Esophagus mucosa (tissue), 1 donor: Measurements from ENCODE around the gene TLE7. TPM values are rescaled to one million over a fixed set of nuclear protein-coding genes. Genes with fewer than 3 reads are reported as not detected.

Experiments
- ATAC-seq: fragments of 200-7000 bp; cut with Tn5 transposase; one replicate; pipeline ENCODE4 v1.9.1; 2020
- total RNA-seq: library from RNA; stranded (reverse); gene quantifications from one replicate; pipeline ENCODE4 v1.2.4, GENCODE V29; 2023
- donor health status: DM: yes; HTN: yes; CAD: no.

Gene TLE7
- total RNA-seq, 1 donor from 2014 or later, result not detected

DNA sequence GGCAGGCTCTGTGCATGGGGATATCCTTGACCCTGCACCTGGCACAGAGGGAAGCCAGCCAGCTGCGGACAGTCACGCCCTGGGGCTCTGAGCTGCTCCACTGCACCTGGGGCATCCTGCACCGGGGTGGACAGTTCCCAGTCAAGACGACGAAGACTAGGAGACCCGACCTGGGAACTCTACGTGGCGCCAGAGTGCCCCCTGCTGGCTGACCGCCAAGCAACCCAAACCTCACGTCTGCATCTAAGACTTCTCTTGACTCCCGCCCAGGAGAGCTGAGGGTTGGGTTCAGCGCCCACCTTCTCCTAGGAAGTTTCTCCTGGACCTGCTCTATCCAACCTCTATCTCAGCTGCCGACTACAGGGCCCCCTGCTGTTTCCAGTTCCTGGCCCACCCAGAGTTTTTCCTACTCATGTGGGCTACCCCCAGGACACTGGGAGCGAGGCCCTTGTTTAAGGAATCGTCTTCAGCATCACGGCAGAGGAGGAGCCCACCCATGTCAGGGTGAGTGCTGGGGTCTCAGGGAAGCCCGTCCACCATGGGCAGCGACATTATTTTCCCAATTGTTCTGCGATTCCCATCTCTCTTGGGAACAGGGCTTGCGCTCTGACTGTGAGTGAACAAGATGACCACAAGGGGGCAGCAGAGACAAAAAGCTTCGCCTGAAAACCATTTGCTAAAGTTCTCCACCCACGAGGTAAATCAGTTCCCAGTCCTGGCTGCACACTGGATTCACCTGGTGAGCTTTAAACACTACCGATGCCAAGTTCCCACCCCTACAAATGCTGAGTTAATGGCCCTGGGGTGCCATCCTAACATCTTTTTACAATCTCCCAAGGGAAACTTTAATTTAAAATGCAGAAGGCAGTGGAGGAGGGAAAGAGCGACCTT, 29.3 kb downstream of the TLE7 start:
- peak; percentile 77 for ATAC-seq

DNA sequence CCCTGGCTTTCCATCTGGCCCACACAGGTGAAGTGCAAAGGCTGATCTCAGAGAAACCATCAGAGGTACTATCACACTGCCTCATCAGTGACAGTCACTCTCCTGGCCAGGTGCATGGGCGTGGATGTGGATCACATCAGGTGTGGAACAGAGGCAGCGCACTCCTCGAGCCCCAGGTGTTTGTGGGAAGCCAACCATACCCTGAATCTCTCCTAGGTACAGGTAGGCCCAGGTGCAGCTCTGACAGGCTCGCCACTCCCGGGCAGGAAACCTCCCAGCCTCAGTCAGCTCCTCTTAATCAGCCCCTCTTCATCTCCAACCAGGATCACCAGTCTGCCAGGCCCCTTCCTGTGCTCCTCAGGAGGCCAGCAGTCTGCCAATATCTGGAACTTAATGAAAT, 31.7 kb downstream of the TLE7 start:
- ATAC-seq, result no peak

DNA sequence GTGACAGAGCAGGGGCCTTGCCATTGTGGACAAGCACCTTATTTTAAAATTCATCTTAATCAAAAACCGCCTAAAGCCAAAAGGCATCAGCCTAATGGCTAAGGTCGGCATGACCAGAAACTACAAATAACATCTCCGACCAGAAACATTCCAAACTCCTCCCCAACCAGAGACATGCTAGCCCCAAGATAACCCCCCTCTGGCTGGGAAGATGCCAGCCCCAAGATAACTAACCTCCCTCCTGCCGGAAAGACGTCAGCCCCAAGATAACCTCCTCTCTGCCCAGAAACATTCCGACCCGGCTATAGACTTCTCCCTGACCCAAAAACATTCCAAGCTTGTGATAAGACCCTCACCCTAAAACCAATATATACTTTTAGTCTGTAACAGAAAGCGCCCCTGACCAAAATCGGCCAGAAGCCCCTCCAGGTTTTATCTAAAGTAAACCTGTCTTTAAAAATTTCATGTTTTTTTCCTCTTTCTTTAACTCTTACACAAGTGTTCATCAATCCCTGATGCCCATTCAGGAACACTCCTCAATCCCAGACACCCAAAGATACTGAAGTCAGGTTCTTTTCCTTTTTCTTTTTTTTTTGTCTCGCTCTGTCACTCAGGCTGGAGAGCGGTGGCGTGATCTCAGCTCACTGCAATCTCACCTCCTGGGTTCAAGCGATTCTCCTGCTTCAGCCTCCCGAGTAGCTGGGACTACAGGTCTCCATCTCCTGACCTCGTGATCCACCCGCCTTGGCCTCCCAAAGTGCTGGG, 32.7 kb downstream of the TLE7 start:
- ATAC-seq, result no peak

DNA sequence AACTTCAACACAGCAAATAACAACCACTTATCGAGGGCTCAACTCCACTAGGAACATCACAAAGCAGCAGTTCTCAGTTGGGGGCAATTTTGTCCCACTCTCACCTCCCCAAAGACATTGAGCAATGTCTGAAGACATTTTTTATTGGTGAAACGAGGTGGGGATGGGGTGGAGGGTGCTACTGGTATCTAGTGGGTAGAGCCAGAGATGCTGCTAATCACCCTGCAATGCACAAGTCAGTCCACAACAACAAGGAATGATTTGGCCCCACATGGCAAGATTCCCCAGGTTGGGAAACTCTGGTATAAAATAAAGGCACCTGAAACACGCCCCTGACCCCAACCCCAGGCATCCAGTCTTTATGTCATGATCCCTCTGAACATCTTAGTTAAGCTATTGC, 33.3 kb downstream of the TLE7 start:
- no peak for ATAC-seq

DNA sequence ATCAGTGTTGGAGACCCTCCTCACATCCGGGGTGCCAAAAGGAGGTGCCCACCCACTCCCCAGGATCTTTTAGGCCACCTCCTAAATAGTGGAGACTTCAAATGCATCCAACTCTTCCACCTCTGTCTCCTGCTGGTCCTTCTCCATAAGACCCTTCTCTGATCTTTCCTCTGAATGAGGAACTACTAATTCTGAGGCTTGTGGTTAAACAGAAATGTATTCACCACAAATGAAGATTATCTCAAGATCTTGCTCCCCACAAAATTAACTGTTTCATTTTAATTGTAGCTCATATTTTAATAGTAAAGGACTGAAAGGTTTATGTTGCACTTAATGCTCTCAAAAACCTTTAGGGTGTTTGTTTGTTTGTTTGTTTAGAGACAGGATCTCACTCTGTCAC, 34.1 kb downstream of the TLE7 start:
- ATAC-seq, result no peak

DNA sequence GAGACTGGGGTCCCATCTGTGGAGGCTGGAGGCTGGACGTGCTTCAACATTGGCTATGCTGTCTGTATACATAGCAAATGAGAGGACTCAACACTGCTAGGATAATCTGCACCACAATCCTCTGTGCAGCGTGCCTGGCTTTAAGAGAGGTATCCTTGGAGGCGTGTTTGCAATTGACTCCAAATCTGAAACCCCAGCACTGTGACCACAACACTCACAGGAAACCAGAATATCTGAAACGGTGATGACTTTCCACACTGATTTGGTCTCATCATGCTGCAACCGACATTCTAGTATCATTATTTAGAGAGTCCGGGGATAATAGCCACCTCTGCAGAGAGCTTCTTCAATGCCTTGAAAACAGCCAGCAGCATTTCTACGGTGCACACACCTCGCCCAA, 35.1 kb downstream of the TLE7 start:
- no peak for ATAC-seq

DNA sequence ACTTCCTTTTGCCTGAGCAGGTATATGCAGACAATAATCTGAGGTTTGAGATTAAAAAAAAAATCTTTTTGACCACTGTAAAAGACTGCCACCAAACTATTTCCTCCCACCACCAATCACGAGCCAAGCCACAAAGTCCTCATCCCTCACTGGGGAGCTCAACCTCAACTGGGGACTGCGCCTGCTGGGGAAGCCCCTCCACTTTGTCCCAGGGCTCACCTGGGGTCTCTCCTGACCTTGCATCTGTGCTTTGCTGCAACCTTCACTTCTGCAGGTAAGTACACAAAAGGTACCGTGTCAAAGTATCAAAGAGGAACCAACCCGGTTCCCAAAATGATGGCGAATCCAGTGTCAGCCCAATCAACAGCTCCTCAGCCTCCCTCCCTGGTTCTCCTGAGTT, 35.5 kb downstream of the TLE7 start:
- ATAC-seq, result no peak

DNA sequence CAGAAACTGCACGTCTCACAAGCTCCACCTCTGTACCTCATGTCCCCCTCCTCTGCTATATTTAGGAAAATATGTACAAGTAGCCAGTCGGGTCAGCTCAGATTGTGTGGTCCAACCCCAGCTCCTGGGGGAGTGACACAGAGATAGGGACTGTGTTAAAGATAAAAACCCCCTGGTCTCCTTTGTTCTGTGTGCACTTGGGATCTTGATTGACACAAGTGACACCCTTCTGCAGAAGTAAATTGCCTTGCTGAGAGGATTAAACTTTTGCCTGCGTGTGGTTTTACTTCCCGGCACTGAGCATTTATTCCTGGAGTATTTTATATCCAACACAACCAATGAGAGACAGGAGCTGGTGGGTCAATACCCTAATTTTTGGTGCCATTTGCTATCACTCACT, 37.5 kb downstream of the TLE7 start:
- no peak for ATAC-seq

DNA sequence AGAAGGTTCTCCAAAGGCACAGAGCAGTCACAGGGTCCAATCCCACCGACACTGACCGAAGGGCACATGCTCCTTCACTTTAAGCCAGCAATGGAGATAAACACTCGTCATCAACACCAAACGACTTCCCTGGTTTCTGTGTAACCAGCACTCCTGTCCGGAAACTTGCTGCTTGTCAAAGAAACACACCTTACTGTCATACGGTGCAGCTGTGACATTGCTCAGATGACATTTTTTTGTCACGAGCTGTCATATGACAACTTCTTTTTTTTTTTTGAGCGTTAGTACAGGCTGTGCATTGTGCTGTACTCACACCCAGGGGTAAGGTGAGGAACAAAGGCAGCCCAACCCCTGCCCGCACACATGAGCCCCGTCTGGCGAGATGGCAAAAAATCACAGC, 39.2 kb downstream of the TLE7 start:
- no peak for ATAC-seq

DNA sequence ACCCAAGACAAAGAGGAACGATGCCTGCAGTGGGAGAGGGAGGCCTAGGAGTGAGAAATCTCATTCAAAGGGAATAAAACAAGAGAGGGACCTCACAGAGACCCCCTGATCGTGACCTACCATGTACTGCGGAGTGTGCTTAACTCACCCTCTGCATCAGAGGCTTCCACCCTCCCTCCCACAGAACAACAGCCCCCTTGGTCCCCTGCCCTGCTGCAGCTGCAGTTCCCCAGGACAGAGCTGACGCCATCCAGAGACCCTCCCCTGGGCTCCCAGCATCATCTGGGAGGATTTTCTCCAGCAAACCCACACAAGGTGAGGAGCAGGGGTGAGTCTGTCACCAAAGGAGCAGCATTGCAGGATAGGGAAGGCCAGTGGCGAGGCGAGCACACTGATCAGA, 39.8 kb downstream of the TLE7 start:
- no peak for ATAC-seq

DNA sequence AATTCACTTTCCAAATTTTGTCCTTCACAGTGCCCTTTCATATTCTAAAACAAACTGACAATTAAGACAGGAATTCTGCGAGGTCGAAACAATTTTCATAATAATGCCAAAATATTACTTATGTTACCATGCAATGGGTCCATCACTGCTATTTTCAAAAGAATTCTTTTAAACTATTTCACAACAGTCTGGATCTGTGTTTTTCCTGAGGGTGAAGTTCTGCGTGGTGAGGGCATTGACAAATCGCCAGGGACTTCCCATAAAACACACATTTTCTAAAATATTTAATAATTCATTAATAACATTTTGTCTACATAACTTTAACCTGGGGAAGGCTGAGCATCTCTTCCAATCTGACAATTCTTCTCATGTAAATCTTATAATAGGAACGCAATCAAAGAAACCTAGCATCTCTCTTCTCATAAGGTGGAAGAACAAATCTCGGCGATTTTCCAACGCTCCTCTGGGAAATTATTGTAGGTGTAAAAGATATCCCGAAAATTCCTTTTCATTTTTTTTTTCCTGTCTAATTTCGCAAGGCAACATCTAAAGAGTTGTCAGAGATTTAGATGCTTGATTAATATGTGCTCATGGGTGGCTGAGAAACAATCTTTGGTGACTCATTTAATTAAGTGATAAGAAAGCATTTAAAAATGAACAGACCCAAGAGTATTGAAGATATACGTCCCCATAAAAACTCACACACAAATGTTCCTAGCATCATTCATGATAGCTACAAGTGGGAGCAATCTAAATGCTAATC, 41.9 kb downstream of the TLE7 start:
- no peak for ATAC-seq

DNA sequence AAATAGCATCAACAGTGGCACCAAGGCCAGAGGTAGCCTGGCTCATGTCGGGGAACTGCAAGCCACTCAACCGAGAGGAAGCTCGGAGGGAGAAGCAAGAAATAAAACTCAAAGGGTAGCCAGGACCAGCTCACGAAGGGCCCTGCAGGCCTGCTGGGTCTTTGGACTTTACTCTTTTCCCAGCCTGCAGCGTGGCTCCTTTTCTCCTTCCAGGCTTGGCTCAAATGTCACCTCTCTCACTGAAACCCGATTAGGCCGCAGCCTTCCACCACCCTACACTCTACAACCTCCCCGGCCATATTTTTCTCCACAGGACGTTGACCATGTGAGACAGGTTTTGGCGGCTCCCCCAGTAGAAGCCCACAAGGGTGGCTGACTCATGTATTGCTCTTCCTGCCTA, 45.3 kb downstream of the TLE7 start:
- ATAC-seq, result no peak

DNA sequence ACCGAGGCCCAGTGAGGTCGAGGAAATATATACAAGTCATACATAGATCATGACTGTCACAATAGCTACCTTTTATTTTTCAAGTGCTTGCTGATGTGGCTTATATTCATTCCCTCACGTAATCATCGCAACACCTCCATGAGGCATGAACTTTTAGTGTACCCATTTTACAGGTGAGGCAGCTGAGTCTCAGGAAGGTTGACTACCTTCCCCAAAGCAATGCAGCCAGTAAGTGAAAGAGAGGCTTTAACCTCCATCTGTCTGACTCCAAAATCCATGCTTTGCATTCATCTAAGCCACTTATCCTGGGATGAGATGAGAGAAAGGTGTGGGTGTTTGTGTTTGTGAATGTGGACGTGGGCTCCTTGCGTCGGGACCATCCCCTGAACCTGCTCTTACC, 52.5 kb downstream of the TLE7 start:
- ATAC-seq, result no peak

DNA sequence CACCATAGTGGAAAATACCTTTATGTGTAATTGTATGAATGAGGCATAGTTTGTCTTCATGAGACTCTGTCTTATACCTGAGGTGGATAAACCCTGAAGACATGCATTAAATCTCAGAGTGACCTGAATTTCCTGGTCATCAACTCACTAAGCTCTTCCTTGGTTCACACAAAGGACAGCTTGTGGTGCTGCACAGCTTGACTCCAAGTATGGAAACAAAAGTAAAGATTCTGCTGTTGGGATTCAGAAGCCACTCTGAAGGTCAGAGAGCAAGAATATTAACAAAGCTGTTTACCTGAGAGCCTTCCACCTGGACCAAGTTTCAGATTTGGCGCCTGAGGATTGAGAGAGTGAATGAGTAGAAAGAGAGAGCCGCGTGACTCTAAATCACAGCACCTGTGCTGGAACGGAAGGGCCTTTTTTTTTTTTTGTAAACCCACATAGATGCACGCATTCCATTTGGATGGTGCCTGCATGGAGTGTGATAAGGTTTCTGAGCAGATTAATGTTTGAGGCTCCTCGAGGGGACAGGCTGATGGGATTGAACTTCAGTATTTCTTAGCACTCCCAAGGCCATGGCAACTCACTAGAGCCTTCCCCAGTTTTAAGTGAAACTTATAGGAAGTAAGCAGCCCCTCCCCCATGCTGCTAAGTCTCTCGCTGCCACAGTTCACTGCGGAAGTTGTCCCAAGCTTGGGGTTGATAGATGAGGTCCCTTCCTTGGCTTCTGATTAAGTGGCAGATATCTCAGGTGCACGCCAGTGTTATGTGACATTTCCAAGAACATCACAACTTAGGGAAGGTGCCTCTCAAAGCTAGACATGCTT, 54.6 kb downstream of the TLE7 start:
- ATAC-seq, result peak; percentile 58

DNA sequence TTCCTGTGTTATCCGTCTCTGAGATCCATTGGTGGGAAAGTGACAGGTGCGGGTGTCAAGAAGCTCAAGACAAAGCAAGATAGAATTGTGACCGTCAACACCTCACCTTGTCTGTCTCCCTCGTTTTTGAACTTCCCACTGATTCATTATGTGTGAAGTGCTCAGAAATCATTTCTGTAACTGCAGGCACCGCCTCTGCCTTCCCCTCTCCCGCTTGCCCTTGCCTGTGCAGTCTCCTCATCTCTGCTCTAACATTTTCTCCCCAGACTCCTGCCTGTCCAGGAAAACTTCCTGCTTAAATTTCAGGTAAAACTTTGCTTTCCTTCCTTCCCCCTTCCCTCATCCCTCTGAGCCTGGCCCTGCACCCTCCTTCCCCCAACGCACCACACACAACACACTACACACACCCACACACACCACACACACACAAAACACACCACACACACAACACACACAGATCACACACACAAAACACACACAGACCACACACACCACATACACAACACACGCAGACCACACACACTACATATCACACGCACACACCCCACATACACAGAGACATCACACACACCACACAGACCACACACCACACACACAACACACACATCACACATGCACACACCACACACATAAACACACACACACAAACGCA, 57.7 kb downstream of the TLE7 start:
- no peak for ATAC-seq

DNA sequence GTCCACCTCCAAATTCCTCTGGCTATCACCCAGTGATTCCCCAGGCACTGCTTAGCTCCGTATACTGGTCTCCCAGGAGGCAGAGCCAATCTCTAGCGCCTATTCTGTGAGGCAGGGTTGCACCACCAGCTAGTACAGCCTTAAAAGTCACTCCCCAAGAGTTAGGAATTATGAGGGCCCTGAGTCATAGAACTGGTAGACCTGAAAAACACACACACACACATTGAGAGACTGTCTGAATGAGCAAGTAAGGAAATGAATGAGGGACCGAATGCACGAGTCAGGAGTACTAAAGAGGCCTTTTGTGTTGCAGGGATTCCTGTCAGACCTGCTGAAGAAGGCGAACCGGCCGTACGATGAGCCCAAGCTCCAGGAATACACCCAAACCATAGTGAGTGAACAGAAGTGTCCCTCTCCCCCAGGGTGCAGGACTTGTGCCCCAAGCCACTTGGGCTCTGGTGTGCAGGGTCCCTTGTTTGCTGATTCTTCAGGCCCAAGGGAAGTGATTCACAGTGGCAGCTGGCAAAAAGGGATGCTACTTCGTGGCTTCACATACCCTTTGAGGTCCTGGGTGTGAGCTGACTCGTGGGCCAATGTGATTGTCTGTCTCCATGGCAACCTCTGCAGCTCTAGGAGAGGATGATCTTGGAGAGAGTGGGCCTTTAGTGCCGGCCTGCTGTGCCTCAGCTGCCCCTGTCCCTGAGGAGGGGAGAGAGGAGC, 58.6 kb downstream of the TLE7 start:
- peak; percentile 95 for ATAC-seq

DNA sequence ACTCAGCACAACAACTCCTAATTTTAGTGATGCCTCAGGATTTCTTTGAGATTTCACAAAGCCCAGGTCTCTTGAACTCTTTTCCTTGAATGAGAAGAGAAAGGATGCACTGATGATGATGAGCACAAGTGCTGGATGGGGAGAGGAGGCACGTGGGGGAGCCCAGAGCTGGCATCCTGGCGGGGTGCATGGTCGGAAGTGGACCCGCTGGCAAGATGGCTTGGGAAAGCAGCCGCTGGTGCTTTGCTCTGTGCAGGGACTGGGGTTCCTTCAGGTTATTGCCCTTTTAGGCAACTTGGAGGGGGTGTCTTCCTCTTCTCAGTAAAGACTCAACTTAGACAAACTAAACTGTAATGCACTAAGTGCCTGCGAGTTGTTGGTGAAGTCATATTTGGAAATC, 61.0 kb downstream of the TLE7 start:
- ATAC-seq, result no peak
